22Rv1 (cell line): Measurements from ENCODE around the gene DCPS.

Experiments used
- CTCF ChIP-seq: fragments of 450-650 bp; IDR thresholded peaks from 2 replicates; pipeline ENCODE4 v1.5.1; 2017; ENCODE audit warnings: mild to moderate bottlenecking
- ZFX ChIP-seq: fragments of 450-650 bp; IDR thresholded peaks from 2 replicates; pipeline ENCODE4 v1.6.1; 2017; ENCODE audit warnings: antibody characterized with exemption, borderline replicate concordance

GRCh38 chr11:126333142-126333541 is 29.3 kb downstream of the DCPS start:
- TF ChIP-seq CTCF (no peak), ZFX (no peak)
